H9 (cell line): ENCODE measurements around the gene HNRNPF. TPM values are rescaled to one million over a fixed set of nuclear protein-coding genes. Genes with fewer than 3 reads are reported as not detected.

Experiments
- DNase-seq: peaks from one replicate; pipeline ENCODE4 v3.0.0-alpha.2; 2017
- H2AFZ ChIP-seq: one replicate; pipeline ENCODE4 v1.6.1; 2013; ENCODE audit warnings: mild to moderate bottlenecking, low read length, control low read depth, moderate library complexity
- H2AK5ac ChIP-seq: 2 replicates; pipeline ENCODE4 v1.6.1; 2013; ENCODE audit warnings: low read length, control low read depth, mixed read lengths; ENCODE audit not compliant: insufficient read length
- H2BK120ac ChIP-seq: one replicate; pipeline ENCODE4 v1.6.1; 2013; ENCODE audit warnings: low read depth, mild to moderate bottlenecking, low read length, control low read depth, inconsistent platforms; ENCODE audit not compliant: poor library complexity, severe bottlenecking
- H2BK12ac ChIP-seq: 2 replicates; pipeline ENCODE4 v1.6.1; 2013; ENCODE audit warnings: low read length, control low read depth, mixed read lengths, low read depth; ENCODE audit not compliant: insufficient read length
- H2BK15ac ChIP-seq: 2 replicates; pipeline ENCODE4 v1.6.1; 2013; ENCODE audit warnings: low read depth, low read length, control low read depth
- H2BK20ac ChIP-seq: one replicate; pipeline ENCODE4 v1.6.1; 2013; ENCODE audit warnings: low read depth, mild to moderate bottlenecking, low read length, control low read depth, inconsistent platforms; ENCODE audit not compliant: poor library complexity, severe bottlenecking
- H2BK5ac ChIP-seq: 2 replicates; pipeline ENCODE4 v1.6.1; 2013; ENCODE audit warnings: low read length, control low read depth, mixed read lengths; ENCODE audit not compliant: insufficient read length
- H3K14ac ChIP-seq: 2 replicates; pipeline ENCODE4 v1.6.1; 2013; ENCODE audit warnings: low read length, control low read depth; ENCODE audit not compliant: insufficient read depth
- H3K18ac ChIP-seq: 2 replicates; pipeline ENCODE4 v1.6.1; 2013; ENCODE audit warnings: low read depth, mild to moderate bottlenecking, mixed read lengths, low read length, control low read depth; ENCODE audit not compliant: insufficient read length
- H3K23ac ChIP-seq: 2 replicates; pipeline ENCODE4 v1.6.1; 2013; ENCODE audit warnings: low read length, control low read depth, mixed read lengths, low read depth; ENCODE audit not compliant: insufficient read length
- H3K23me2 ChIP-seq: 2 replicates; pipeline ENCODE4 v1.6.1; 2013; ENCODE audit warnings: low read depth, mild to moderate bottlenecking, mixed read lengths, low read length, control low read depth; ENCODE audit not compliant: insufficient read length, poor library complexity, severe bottlenecking
- H3K27ac ChIP-seq: 2 replicates; pipeline ENCODE4 v1.5.1; 2013; ENCODE audit warnings: low read length, control low read depth, mixed read lengths, low read depth; ENCODE audit not compliant: insufficient read length
- H3K27me3 ChIP-seq: 2 replicates; pipeline ENCODE4 v1.6.1; 2013; ENCODE audit warnings: low read length, control low read depth, inconsistent platforms; ENCODE audit not compliant: insufficient read depth
- H3K4ac ChIP-seq: 2 replicates; pipeline ENCODE4 v1.6.1; 2013; ENCODE audit warnings: low read depth, mild to moderate bottlenecking, control low read depth, inconsistent platforms, low read length, moderate library complexity
- H3K4me1 ChIP-seq: 2 replicates; pipeline ENCODE4 v1.6.1; 2013; ENCODE audit warnings: low read length, control low read depth, inconsistent platforms; ENCODE audit not compliant: insufficient read depth
- H3K4me2 ChIP-seq: 2 replicates; pipeline ENCODE4 v1.6.1; 2013; ENCODE audit warnings: low read length, control low read depth, mixed read lengths; ENCODE audit not compliant: insufficient read length, insufficient read depth
- H3K56ac ChIP-seq: 2 replicates; pipeline ENCODE4 v1.6.1; 2013; ENCODE audit warnings: low read depth, mild to moderate bottlenecking, mixed read lengths, low read length, control low read depth; ENCODE audit not compliant: insufficient read length
- H3K79me1 ChIP-seq: 2 replicates; pipeline ENCODE4 v1.6.1; 2013; ENCODE audit warnings: low read depth, mild to moderate bottlenecking, moderate library complexity, low read length, control low read depth, inconsistent platforms; ENCODE audit not compliant: insufficient read depth, poor library complexity, severe bottlenecking
- H3K79me2 ChIP-seq: 2 replicates; pipeline ENCODE4 v1.6.1; 2013; ENCODE audit warnings: low read length, control low read depth, inconsistent platforms; ENCODE audit not compliant: insufficient read depth
- H3K9ac ChIP-seq: 2 replicates; pipeline ENCODE4 v1.6.1; 2013; ENCODE audit warnings: low read length, control low read depth, mixed read lengths; ENCODE audit not compliant: insufficient read length; ENCODE audit errors: extremely low read depth
- H3K9me3 ChIP-seq: one replicate; pipeline ENCODE4 v1.6.1; 2013; ENCODE audit warnings: low read depth, low read length, inconsistent platforms; ENCODE audit not compliant: control insufficient read depth
- H3T11ph ChIP-seq: one replicate; pipeline ENCODE4 v1.6.1; 2013; ENCODE audit warnings: mild to moderate bottlenecking, low read length, control low read depth, inconsistent platforms
- H4K20me1 ChIP-seq: one replicate; pipeline ENCODE4 v1.6.1; 2013; ENCODE audit not compliant: control insufficient read depth, insufficient read length, insufficient read depth
- H4K5ac ChIP-seq: 2 replicates; pipeline ENCODE4 v1.6.1; 2013; ENCODE audit warnings: low read depth, mild to moderate bottlenecking, mixed read lengths, low read length, control low read depth; ENCODE audit not compliant: insufficient read length
- H4K8ac ChIP-seq: replicated peaks from 2 replicates; pipeline ENCODE4 v1.6.1; 2013; ENCODE audit warnings: low read length, control low read depth, mixed read lengths, low read depth; ENCODE audit not compliant: insufficient read length
- H4K91ac ChIP-seq: 2 replicates; pipeline ENCODE4 v1.6.1; 2013; ENCODE audit warnings: low read depth, mild to moderate bottlenecking, moderate library complexity, mixed read lengths, low read length, control low read depth; ENCODE audit not compliant: insufficient read length
- H3K27ac Mint-ChIP-seq, 3 experiments: 2 replicates in 2 of 3; 3 replicates in 1 of 3; pipeline ENCODE4 v1.8.0; 2020 to 2021; ENCODE audit warnings: mixed read lengths in 3 of 3, mild to moderate bottlenecking in 1 of 3, moderate library complexity in 1 of 3
- H3K27me3 Mint-ChIP-seq: 2 replicates; pipeline ENCODE4 v1.8.0; 2021; ENCODE audit warnings: low read depth, mild to moderate bottlenecking, moderate library complexity, mixed read lengths
- H3K36me3 Mint-ChIP-seq, 3 experiments: 2 replicates in 2 of 3; 3 replicates in 1 of 3; pipeline ENCODE4 v1.8.0; 2020 to 2021; ENCODE audit warnings: low read depth in 3 of 3, mixed read lengths in 3 of 3; ENCODE audit not compliant: insufficient read depth in 1 of 3
- H3K4me1 Mint-ChIP-seq, 2 experiments: 2 replicates each; pipeline ENCODE4 v1.8.0; 2020; ENCODE audit warnings: mixed read lengths in 2 of 2
- H3K4me3 Mint-ChIP-seq, 2 experiments: 2 replicates in 1 of 2; 3 replicates in 1 of 2; pipeline ENCODE4 v1.8.0; 2020 to 2021; ENCODE audit warnings: mild to moderate bottlenecking in 2 of 2, mixed read lengths in 2 of 2, moderate library complexity in 1 of 2
- H3K9me3 Mint-ChIP-seq, 2 experiments: 2 replicates in 1 of 2; 3 replicates in 1 of 2; pipeline ENCODE4 v1.8.0; 2020; ENCODE audit warnings: mild to moderate bottlenecking in 2 of 2, mixed read lengths in 2 of 2, moderate library complexity in 1 of 2
- WGBS: extraction: QIAGEN DNeasy Blood & Tissue Kit; methylation state at CpG from one replicate; pipeline ENCODE4 v1.1.7; 2013; ENCODE audit warnings: missing lambda C conversion rate, low lambda C conversion rate, mixed read lengths; ENCODE audit not compliant: insufficient read length; ENCODE audit errors: extremely low coverage; 5-methylcytosine and 5-hydroxymethylcytosine counted together
- total RNA-seq: library from RNA; stranded (reverse); gene quantifications from 2 replicates; pipeline ENCODE4 v1.2.1, GENCODE V29; 2021
- TF ChIP-seq, protein P1 (sequence below): fragments of 200-600 bp; sonication (generic); conservative IDR thresholded peaks from 3 replicates; pipeline ENCODE4 v1.8.0; 2021; ENCODE audit warnings: antibody characterized with exemption, mild to moderate bottlenecking

Gene HNRNPF
- total RNA-seq, 1 experiment from 2014 or later: 411 TPM

- Histone ChIP-seq H3K27ac (peak overlapping the region; percentile 27), H3K9me3 (no peaks in the 10 kb centered on the region), H3K23ac (no peak overlapping the region), H3K14ac (no peak overlapping the region), H2BK20ac (no peak overlapping the region), H4K8ac (no peak overlapping the region), H3K79me2 (peaks cover 67% of the 10 kb centered on the region), H3K23me2 (peaks cover 10% of the 10 kb centered on the region), H3K4me2 (no peak overlapping the region), H4K91ac (no peak overlapping the region), H3K4me1 (peaks cover 4% of the 10 kb centered on the region; the same call in 1 of the 2 replicates), H3K18ac (no peak overlapping the region), H2BK15ac (no peak overlapping the region), H4K20me1 (no peaks in the 10 kb centered on the region), H3K4ac (no peak overlapping the region), H3K9ac (no peak overlapping the region), H2BK120ac (no peak overlapping the region), H2AK5ac (no peak overlapping the region), H3K56ac (no peak overlapping the region), H4K5ac (no peak overlapping the region), H3K79me1 (no peaks in the 10 kb centered on the region), H3T11ph (no peak overlapping the region), H2BK12ac (no peak overlapping the region), H3K27me3 (no peaks in the 10 kb centered on the region), H2BK5ac (no peak overlapping the region), H2AFZ (no peak overlapping the region)
- Mint-ChIP-seq H3K36me3 (peaks cover 15 to 47% (median 25%) of the 10 kb centered on the region in 3 experiments; a peak in 6 of 7 replicates), H3K27ac (peak overlapping the region; percentile 1 to 77 (median 53); a peak in 6 of 7 replicates), H3K27me3 (peaks cover 2% of the 10 kb centered on the region), H3K4me3 (no peak overlapping the region; a peak in 2 of 5 replicates), H3K9me3 (no peaks in the 10 kb centered on the region; a peak in 1 of 5 replicates), H3K4me1 (peaks cover 69 to 76% of the 10 kb centered on the region in 2 experiments)
- DNase-seq: no peak
- no CpG with 5 or more reads among the region's 5 CpGs for WGBS
- TF ChIP-seq, protein P1, sequence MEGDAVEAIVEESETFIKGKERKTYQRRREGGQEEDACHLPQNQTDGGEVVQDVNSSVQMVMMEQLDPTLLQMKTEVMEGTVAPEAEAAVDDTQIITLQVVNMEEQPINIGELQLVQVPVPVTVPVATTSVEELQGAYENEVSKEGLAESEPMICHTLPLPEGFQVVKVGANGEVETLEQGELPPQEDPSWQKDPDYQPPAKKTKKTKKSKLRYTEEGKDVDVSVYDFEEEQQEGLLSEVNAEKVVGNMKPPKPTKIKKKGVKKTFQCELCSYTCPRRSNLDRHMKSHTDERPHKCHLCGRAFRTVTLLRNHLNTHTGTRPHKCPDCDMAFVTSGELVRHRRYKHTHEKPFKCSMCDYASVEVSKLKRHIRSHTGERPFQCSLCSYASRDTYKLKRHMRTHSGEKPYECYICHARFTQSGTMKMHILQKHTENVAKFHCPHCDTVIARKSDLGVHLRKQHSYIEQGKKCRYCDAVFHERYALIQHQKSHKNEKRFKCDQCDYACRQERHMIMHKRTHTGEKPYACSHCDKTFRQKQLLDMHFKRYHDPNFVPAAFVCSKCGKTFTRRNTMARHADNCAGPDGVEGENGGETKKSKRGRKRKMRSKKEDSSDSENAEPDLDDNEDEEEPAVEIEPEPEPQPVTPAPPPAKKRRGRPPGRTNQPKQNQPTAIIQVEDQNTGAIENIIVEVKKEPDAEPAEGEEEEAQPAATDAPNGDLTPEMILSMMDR: no peak
These were observed 9.4 kb downstream of the HNRNPF start for GRCh38 chr10:43399320-43400310.
